Thymus (tissue), 11 donors: Measurements from ENCODE around the gene CARS2. TPM values are rescaled to one million over a fixed set of nuclear protein-coding genes. Genes with fewer than 3 reads are reported as not detected.
"Not testable (repeated sequence)": the region's sequence is repeated elsewhere in the genome, so short reads cannot be mapped to it uniquely, and the experiment has no call there.

Source experiments
- DNase-seq, 9 donors: peaks; one replicate each; pipeline ENCODE4 v3.0.0-alpha.2; 2013; ENCODE audit warnings: low spot score in 9 of 9, low read depth in 6 of 9, missing footprints in 1 of 9
- H3K27ac ChIP-seq, 2 donors: one replicate each; pipeline ENCODE4 v1.5.1; 2013; ENCODE audit warnings: control low read depth in 1 of 2, low read depth in 1 of 2, low read length in 1 of 2, mild to moderate bottlenecking in 1 of 2, moderate library complexity in 1 of 2
- H3K27me3 ChIP-seq, 2 donors: one replicate each; pipeline ENCODE4 v1.5.1; 2013; ENCODE audit warnings: low read length in 1 of 2; ENCODE audit not compliant: control insufficient read depth in 2 of 2, insufficient read depth in 1 of 2
- H3K36me3 ChIP-seq, 2 donors: one replicate each; pipeline ENCODE4 v1.5.1; 2013; ENCODE audit warnings: low read length in 1 of 2, mild to moderate bottlenecking in 1 of 2, moderate library complexity in 1 of 2; ENCODE audit not compliant: control insufficient read depth in 2 of 2, insufficient read depth in 2 of 2
- H3K4me1 ChIP-seq, 2 donors: one replicate each; pipeline ENCODE4 v1.5.1; 2013; ENCODE audit warnings: low read length in 2 of 2; ENCODE audit not compliant: control insufficient read depth in 2 of 2, insufficient read depth in 2 of 2
- H3K4me3 ChIP-seq, 2 donors: one replicate each; pipeline ENCODE4 v1.5.1; 2013; ENCODE audit warnings: low read length in 2 of 2, control low read depth in 1 of 2, mild to moderate bottlenecking in 1 of 2
- H3K9me3 ChIP-seq, 2 donors: one replicate each; pipeline ENCODE4 v1.5.1; 2013; ENCODE audit warnings: low read length in 1 of 2, mild to moderate bottlenecking in 1 of 2; ENCODE audit not compliant: control insufficient read depth in 2 of 2, insufficient read depth in 1 of 2
- WGBS: extraction: QIAGEN DNeasy Blood & Tissue Kit; methylation state at CpG from one replicate; pipeline ENCODE4 v1.1.7; 2013; 5-methylcytosine and 5-hydroxymethylcytosine counted together
- polyA plus RNA-seq: library from polyadenylated mRNA; stranded (reverse); fragments of 200-250 nt; gene quantifications from one replicate; pipeline ENCODE4 v1.2.3, GENCODE V29; 2013
- total RNA-seq: library from RNA; stranded (reverse); fragments of 120-200 nt; gene quantifications from one replicate; pipeline ENCODE4 v1.2.4, GENCODE V29; 2013
- donor health status: healthy.

The CARS2 gene
- total and polyA plus RNA-seq, 2 donors, result 45.4 to 105 TPM

- DNase-seq, result no peak
- WGBS, result 89% methylated on average over 8 of the region's 8 CpGs
- Histone ChIP-seq H3K4me1 (peaks cover 4 to 7% of the 10 kb centered on the region in 2 donors), H3K4me3 (no peak overlapping the region), H3K27me3 (no peaks in the 10 kb centered on the region), H3K36me3 (peaks cover 40 to 48% of the 10 kb centered on the region in 2 donors), H3K9me3 (no peaks in the 10 kb centered on the region), H3K27ac (no peak overlapping the region)
These were observed 5.3 kb downstream of the CARS2 start for GRCh38 chr13:110700641-110701040.

- peaks cover 40 to 48% of the 10 kb centered on the region in 2 donors for H3K36me3 ChIP-seq
These were observed 5.7 kb downstream of the CARS2 start for GRCh38 chr13:110700186-110700585.

GRCh38 chr13:110699148-110700145, 6.5 kb downstream of the CARS2 start:
- no peak overlapping the region for H3K27ac ChIP-seq
- peaks cover 47 to 51% of the 10 kb centered on the region in 2 donors for H3K36me3 ChIP-seq
- H3K4me1 ChIP-seq, result no peaks in the 10 kb centered on the region
- 91% methylated on average over 15 of the region's 15 CpGs for WGBS
- no peak overlapping the region for H3K4me3 ChIP-seq
- no peaks in the 10 kb centered on the region for H3K27me3 ChIP-seq
- no peaks in the 10 kb centered on the region for H3K9me3 ChIP-seq
- DNase-seq, result no peak

More at GRCh38 chr13:110700186-110700585, 5.7 kb downstream of the CARS2 start:
- peaks cover 3 to 6% of the 10 kb centered on the region in 2 donors for H3K4me1 ChIP-seq
- H3K27me3 ChIP-seq, result no peaks in the 10 kb centered on the region
- 95% methylated on average over 14 of the region's 14 CpGs for WGBS
- no peak overlapping the region for H3K4me3 ChIP-seq
- no peak for DNase-seq
- no peaks in the 10 kb centered on the region for H3K9me3 ChIP-seq
- H3K27ac ChIP-seq, result no peak overlapping the region

GRCh38 chr13:110698689-110699088, 7.2 kb downstream of the CARS2 start:
- Histone ChIP-seq H3K9me3 (no peaks in the 10 kb centered on the region), H3K4me1 (no peaks in the 10 kb centered on the region), H3K4me3 (no peak overlapping the region), H3K27me3 (no peaks in the 10 kb centered on the region), H3K27ac (no peak overlapping the region), H3K36me3 (peaks cover 47 to 51% of the 10 kb centered on the region in 2 donors)
- DNase-seq, result no peak
- 96% methylated on average over 4 of the region's 4 CpGs for WGBS

GRCh38 chr13:110697842-110698241, 8.1 kb downstream of the CARS2 start:
- H3K4me1 ChIP-seq, result no peaks in the 10 kb centered on the region
- DNase-seq, result no peak
- H3K27ac ChIP-seq, result no peak overlapping the region
- no peak overlapping the region for H3K4me3 ChIP-seq
- 83% methylated on average over 4 of the region's 4 CpGs for WGBS
- H3K9me3 ChIP-seq, result no peaks in the 10 kb centered on the region
- no peaks in the 10 kb centered on the region for H3K27me3 ChIP-seq
- H3K36me3 ChIP-seq, result peaks cover 41 to 45% of the 10 kb centered on the region in 2 donors

GRCh38 chr13:110696776-110697175, 9.1 kb downstream of the CARS2 start:
- H3K4me1 ChIP-seq, result no peaks in the 10 kb centered on the region
- 95% methylated on average over 10 of the region's 10 CpGs for WGBS

GRCh38 chr13:110695774-110696173, 10.1 kb downstream of the CARS2 start:
- not testable (repeated sequence) for H3K27me3 ChIP-seq, H3K4me1 ChIP-seq, DNase-seq, H3K4me3 ChIP-seq, H3K27ac ChIP-seq, H3K9me3 ChIP-seq
- 96% methylated on average over 7 of the region's 7 CpGs for WGBS
- H3K36me3 ChIP-seq, result peaks cover 34 to 44% of the 10 kb centered on the region in 2 donors

More at GRCh38 chr13:110696776-110697175, 9.1 kb downstream of the CARS2 start:
- Histone ChIP-seq H3K36me3 (peaks cover 38 to 40% of the 10 kb centered on the region in 2 donors), H3K27me3 (no peaks in the 10 kb centered on the region), H3K9me3 (no peaks in the 10 kb centered on the region), H3K27ac (no peak overlapping the region), H3K4me3 (no peak overlapping the region)
- no peak for DNase-seq

GRCh38 chr13:110690516-110690915, 15.4 kb downstream of the CARS2 start:
- H3K27me3 ChIP-seq, result no peaks in the 10 kb centered on the region
- H3K36me3 ChIP-seq, result peaks cover 30 to 36% of the 10 kb centered on the region in 2 donors
- no peak for DNase-seq
- H3K9me3 ChIP-seq, result no peaks in the 10 kb centered on the region
- H3K4me3 ChIP-seq, result no peak overlapping the region
- 98% methylated on average over 8 of the region's 8 CpGs for WGBS
- no peaks in the 10 kb centered on the region for H3K4me1 ChIP-seq
- no peak overlapping the region for H3K27ac ChIP-seq

GRCh38 chr13:110689711-110690110, 16.2 kb downstream of the CARS2 start:
- Histone ChIP-seq H3K9me3 (no peaks in the 10 kb centered on the region), H3K4me1 (no peaks in the 10 kb centered on the region), H3K4me3 (no peak overlapping the region), H3K27ac (no peak overlapping the region), H3K27me3 (no peaks in the 10 kb centered on the region), H3K36me3 (peaks cover 32 to 37% of the 10 kb centered on the region in 2 donors)
- 93% methylated on average over 12 of the region's 12 CpGs for WGBS
- no peak for DNase-seq
